CD14-positive monocyte (primary cell): Measurements from ENCODE around the gene HBM. TPM values are rescaled to one million over a fixed set of nuclear protein-coding genes. Genes with fewer than 3 reads are reported as not detected.

Experiments
- DNase-seq, 3 donors: peaks; one replicate each; pipeline ENCODE4 v3.0.0-alpha.2; 2011 to 2022
- H2AFZ ChIP-seq: 2 replicates; pipeline ENCODE4 v1.6.0; 2012; ENCODE audit warnings: mild to moderate bottlenecking, low read depth, low read length, inconsistent platforms; ENCODE audit not compliant: insufficient read depth, poor library complexity, severe bottlenecking
- H3K27ac ChIP-seq, 2 donors: 1 replicate in 1 of 2; 2 replicates in 1 of 2; pipeline ENCODE4 v1.5.1; 2012 to 2013; ENCODE audit warnings: low read length in 2 of 2, control low read depth in 1 of 2, inconsistent platforms in 1 of 2, low read depth in 1 of 2, mild to moderate bottlenecking in 1 of 2
- H3K27me3 ChIP-seq, 2 donors: one replicate each; pipeline versions ENCODE4 v1.6.0 to v1.6.1; 2011 to 2013; ENCODE audit warnings: low read length in 2 of 2; ENCODE audit not compliant: control insufficient read depth in 2 of 2, insufficient read depth in 2 of 2
- H3K36me3 ChIP-seq, 2 donors: replicated peaks in 1 of 2; 1 replicate in 1 of 2; 2 replicates in 1 of 2; pipeline versions ENCODE4 v1.5.1 to v1.6.1; 2012 to 2013; ENCODE audit warnings: low read length in 2 of 2, control low read depth in 1 of 2, inconsistent platforms in 1 of 2, mild to moderate bottlenecking in 1 of 2; ENCODE audit not compliant: insufficient read depth in 2 of 2, control insufficient read depth in 1 of 2
- H3K4me1 ChIP-seq, 2 donors: 1 replicate in 1 of 2; 2 replicates in 1 of 2; pipeline versions ENCODE4 v1.5.1 to v1.6.1; 2012 to 2013; ENCODE audit warnings: low read length in 2 of 2, control low read depth in 1 of 2, inconsistent platforms in 1 of 2, mild to moderate bottlenecking in 1 of 2, moderate library complexity in 1 of 2; ENCODE audit not compliant: insufficient read depth in 2 of 2, control insufficient read depth in 1 of 2
- H3K4me2 ChIP-seq: replicated peaks from 2 replicates; pipeline ENCODE3; 2012; ENCODE audit warnings: low read length, moderate library complexity, mild to moderate bottlenecking; ENCODE audit not compliant: poor library complexity, severe bottlenecking; ENCODE audit errors: extremely low read depth
- H3K4me3 ChIP-seq, 3 experiments: fragments of 200-600 bp in 1 of 3; sonication (generic) in 1 of 3; replicated peaks in 1 of 3; 1 replicate in 2 of 3; 2 replicates in 1 of 3; pipeline ENCODE4 v1.5.1; 2011 to 2013; ENCODE audit warnings: low read length in 3 of 3, mild to moderate bottlenecking in 3 of 3, control low read depth in 2 of 3, low read depth in 2 of 3, inconsistent platforms in 1 of 3, moderate library complexity in 1 of 3
- H3K79me2 ChIP-seq: 2 replicates; pipeline ENCODE4 v1.6.0; 2012; ENCODE audit warnings: mild to moderate bottlenecking, control low read depth, inconsistent platforms, low read length, moderate library complexity; ENCODE audit not compliant: insufficient read depth
- H3K9ac ChIP-seq: 2 replicates; pipeline ENCODE4 v1.6.0; 2017; ENCODE audit warnings: low read length, mild to moderate bottlenecking; ENCODE audit not compliant: insufficient read depth, poor library complexity, severe bottlenecking
- H3K9me3 ChIP-seq, 2 donors: replicated peaks in 1 of 2; 1 replicate in 1 of 2; 2 replicates in 1 of 2; pipeline versions ENCODE4 v1.5.1 to v1.6.1; 2012 to 2013; ENCODE audit warnings: low read length in 2 of 2, control low read depth in 1 of 2; ENCODE audit not compliant: control insufficient read depth in 1 of 2, insufficient read depth in 1 of 2
- H4K20me1 ChIP-seq: 2 replicates; pipeline ENCODE4 v1.6.0; 2012; ENCODE audit warnings: mild to moderate bottlenecking, low read length, control low read depth, moderate library complexity; ENCODE audit not compliant: insufficient read depth
- H3K27ac Mint-ChIP-seq, 7 donors: one replicate each; pipeline ENCODE4 v1.8.0; 2020; ENCODE audit warnings: mild to moderate bottlenecking in 7 of 7, mixed read lengths in 7 of 7, moderate library complexity in 6 of 7, inconsistent platforms in 2 of 7
- H3K27me3 Mint-ChIP-seq, 3 donors: one replicate each; pipeline ENCODE4 v1.8.0; 2021 to 2022; ENCODE audit warnings: low read depth in 3 of 3, mild to moderate bottlenecking in 3 of 3, mixed read lengths in 3 of 3, moderate library complexity in 3 of 3, inconsistent platforms in 1 of 3
- H3K36me3 Mint-ChIP-seq, 2 donors: one replicate each; pipeline ENCODE4 v1.8.0; 2020; ENCODE audit warnings: mixed read lengths in 2 of 2, inconsistent platforms in 1 of 2, mild to moderate bottlenecking in 1 of 2
- H3K4me1 Mint-ChIP-seq: one replicate; pipeline ENCODE4 v1.8.0; 2020; ENCODE audit warnings: mild to moderate bottlenecking, mixed read lengths
- H3K4me3 Mint-ChIP-seq, 2 donors: one replicate each; pipeline ENCODE4 v1.8.0; 2020; ENCODE audit warnings: mild to moderate bottlenecking in 2 of 2, mixed read lengths in 2 of 2, moderate library complexity in 1 of 2
- H3K9me3 Mint-ChIP-seq, 7 donors: one replicate each; pipeline ENCODE4 v1.8.0; 2020 to 2022; ENCODE audit warnings: mixed read lengths in 7 of 7, mild to moderate bottlenecking in 6 of 7, moderate library complexity in 6 of 7, inconsistent platforms in 2 of 7
- WGBS: methylation state at CpG from one replicate; pipeline ENCODE4 v1.1.5; 2013; ENCODE audit warnings: missing lambda C conversion rate; ENCODE audit not compliant: insufficient coverage; 5-methylcytosine and 5-hydroxymethylcytosine counted together
- intact Hi-C, 2 donors: fragments of 100-400 bp; cut with micrococcal nuclease; formaldehyde crosslinking; loops; one replicate each; pipeline versions ENCODE4 v1.15.0 to v1.15.1; 2023
- polyA plus RNA-seq, 3 donors: library from polyadenylated mRNA; depleted of rRNA in 1 of 3; unstranded in 2 of 3; stranded (reverse) in 1 of 3; fragments of 300-500 nt in 2 of 3; fragments of >200 nt in 1 of 3; fragmentation: Illumina TruSeq in 2 of 3; gene quantifications; 1 replicate in 2 of 3; 2 replicates in 1 of 3; pipeline ENCODE4 v1.2.3, GENCODE V29; 2012 to 2021
- TF ChIP-seq, protein P1 (sequence below): fragments of 200-600 bp; IDR thresholded peaks from one replicate; pipeline ENCODE4 v1.8.0; 2022; ENCODE audit warnings: antibody characterized with exemption, mild to moderate bottlenecking

HBM gene
- polyA plus RNA-seq, 3 donors = not detected

DNA sequence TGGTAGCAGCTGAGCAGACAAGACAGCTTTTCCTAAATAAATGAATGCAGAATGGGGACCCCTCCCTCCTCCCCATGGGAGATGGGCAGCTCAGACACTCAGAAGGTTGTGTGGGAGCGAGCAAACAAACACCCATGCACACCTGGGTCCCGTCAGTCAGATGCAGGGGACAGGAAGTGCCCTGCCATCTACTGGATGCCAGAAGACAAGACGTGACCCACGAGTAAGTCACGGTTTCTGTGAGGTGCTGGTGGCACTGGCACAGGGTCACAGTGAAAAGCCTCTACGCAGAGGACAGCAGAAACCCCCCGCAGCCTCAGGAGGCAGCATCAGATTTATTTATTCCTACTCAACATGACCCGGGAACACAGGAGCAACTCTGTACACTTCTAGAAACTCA lies 22.9 kb downstream of the HBM start:
- Mint-ChIP-seq H3K4me3 (no peak overlapping the region), H3K36me3 (peaks cover 68 to 74% of the 10 kb centered on the region in 2 donors), H3K9me3 (peaks cover 0 to 6% (median 0%) of the 10 kb centered on the region in 7 donors), H3K4me1 (no peaks in the 10 kb centered on the region), H3K27me3 (peaks cover 0 to 1% (median 0%) of the 10 kb centered on the region in 3 donors), H3K27ac (peak overlapping the region in 3 of 7 donors; percentile 25 to 80 (median 71))
- peaks cover 57 to 65% of the 10 kb centered on the region in 2 donors for H3K36me3 ChIP-seq
- no peak overlapping the region for H3K27ac ChIP-seq
- TF ChIP-seq, protein P1, sequence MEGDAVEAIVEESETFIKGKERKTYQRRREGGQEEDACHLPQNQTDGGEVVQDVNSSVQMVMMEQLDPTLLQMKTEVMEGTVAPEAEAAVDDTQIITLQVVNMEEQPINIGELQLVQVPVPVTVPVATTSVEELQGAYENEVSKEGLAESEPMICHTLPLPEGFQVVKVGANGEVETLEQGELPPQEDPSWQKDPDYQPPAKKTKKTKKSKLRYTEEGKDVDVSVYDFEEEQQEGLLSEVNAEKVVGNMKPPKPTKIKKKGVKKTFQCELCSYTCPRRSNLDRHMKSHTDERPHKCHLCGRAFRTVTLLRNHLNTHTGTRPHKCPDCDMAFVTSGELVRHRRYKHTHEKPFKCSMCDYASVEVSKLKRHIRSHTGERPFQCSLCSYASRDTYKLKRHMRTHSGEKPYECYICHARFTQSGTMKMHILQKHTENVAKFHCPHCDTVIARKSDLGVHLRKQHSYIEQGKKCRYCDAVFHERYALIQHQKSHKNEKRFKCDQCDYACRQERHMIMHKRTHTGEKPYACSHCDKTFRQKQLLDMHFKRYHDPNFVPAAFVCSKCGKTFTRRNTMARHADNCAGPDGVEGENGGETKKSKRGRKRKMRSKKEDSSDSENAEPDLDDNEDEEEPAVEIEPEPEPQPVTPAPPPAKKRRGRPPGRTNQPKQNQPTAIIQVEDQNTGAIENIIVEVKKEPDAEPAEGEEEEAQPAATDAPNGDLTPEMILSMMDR = no peak
- H3K4me3 ChIP-seq = no peak overlapping the region
- 71% methylated on average over 4 of the region's 8 CpGs for WGBS
- H3K4me2 ChIP-seq = no peak overlapping the region
- no peak for DNase-seq
- H4K20me1 ChIP-seq = peaks cover 2% of the 10 kb centered on the region
- intact Hi-C loops = no loop called here
- H3K9me3 ChIP-seq = peaks cover 0 to 7% of the 10 kb centered on the region in 2 donors
- no peak overlapping the region for H3K9ac ChIP-seq
- H3K4me1 ChIP-seq = no peaks in the 10 kb centered on the region
- no peaks in the 10 kb centered on the region for H3K27me3 ChIP-seq
- no peaks in the 10 kb centered on the region for H3K79me2 ChIP-seq
- H2AFZ ChIP-seq = no peak overlapping the region

DNA sequence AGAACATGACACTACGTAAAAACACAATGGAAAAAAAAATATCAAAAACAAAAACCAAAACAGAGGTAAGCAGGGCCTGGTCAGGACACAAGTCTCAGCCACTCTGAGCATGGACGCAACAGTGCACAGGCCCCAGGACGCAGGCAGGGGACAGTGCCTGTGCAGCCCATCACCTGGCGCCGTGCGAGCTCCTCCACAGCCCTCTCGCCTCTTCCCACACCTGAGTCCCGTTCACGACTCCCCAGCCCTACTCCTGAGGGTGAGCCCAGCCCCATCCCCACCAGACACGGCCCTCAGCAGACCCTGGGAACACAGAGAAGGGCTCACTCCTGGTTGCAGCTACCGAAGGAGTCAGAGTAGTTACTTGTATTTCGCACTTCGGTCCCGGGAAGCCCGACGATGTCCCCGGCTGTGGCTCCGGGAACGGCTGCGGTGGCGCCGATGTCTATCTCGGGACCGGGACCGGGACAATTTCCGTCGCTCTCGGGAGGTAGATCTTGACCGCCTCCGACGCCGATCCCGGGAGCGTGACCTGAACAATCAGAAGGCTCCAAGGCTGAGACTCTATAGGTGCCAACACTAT lies 23.9 kb downstream of the HBM start:
- H3K27ac Mint-ChIP-seq = no peak overlapping the region
- H3K9me3 Mint-ChIP-seq = peaks cover 0 to 6% (median 0%) of the 10 kb centered on the region in 7 donors
- H3K9ac ChIP-seq = no peak overlapping the region
- DNase-seq = no peak
- no peaks in the 10 kb centered on the region for H3K4me1 ChIP-seq
- no peak overlapping the region for H3K4me3 ChIP-seq
- peaks cover 7% of the 10 kb centered on the region for H4K20me1 ChIP-seq
- no peaks in the 10 kb centered on the region for H3K79me2 ChIP-seq
- no peaks in the 10 kb centered on the region for H3K4me1 Mint-ChIP-seq
- H3K9me3 ChIP-seq = peaks cover 0 to 7% of the 10 kb centered on the region in 2 donors
- no peak overlapping the region for H3K27ac ChIP-seq
- H3K36me3 Mint-ChIP-seq = peaks cover 75 to 84% of the 10 kb centered on the region in 2 donors
- no peak overlapping the region for H3K4me2 ChIP-seq
- H3K4me3 Mint-ChIP-seq = no peak overlapping the region
- intact Hi-C loops = no loop called here
- H2AFZ ChIP-seq = no peak overlapping the region
- 97% methylated on average over 27 of the region's 34 CpGs for WGBS
- no peaks in the 10 kb centered on the region for H3K27me3 ChIP-seq
- peaks cover 0 to 1% (median 0%) of the 10 kb centered on the region in 3 donors for H3K27me3 Mint-ChIP-seq
- H3K36me3 ChIP-seq = peaks cover 66 to 75% of the 10 kb centered on the region in 2 donors
- TF ChIP-seq, protein P1 = no peak
